Thyroid gland (tissue), 4 donors: ENCODE data around the gene ARHGAP22.

Source experiments
- CTCF ChIP-seq, 6 experiments: fragments of 200-600 bp in 3 of 6; fragments of 450-650 bp in 3 of 6; sonication (generic) in 3 of 6; IDR thresholded peaks; one replicate each; pipeline ENCODE4 v1.5.1; 2016 to 2019; ENCODE audit warnings: antibody characterized with exemption in 6 of 6, mild to moderate bottlenecking in 2 of 6, inconsistent platforms in 1 of 6, moderate library complexity in 1 of 6
- POLR2A ChIP-seq, 2 donors: fragments of 450-650 bp; IDR thresholded peaks; one replicate each; pipeline ENCODE4 v1.6.1; 2017; ENCODE audit warnings: antibody characterized with exemption in 2 of 2, mild to moderate bottlenecking in 2 of 2, moderate library complexity in 1 of 2

GRCh38 chr10:48543182-48543844, 61.6 kb downstream of the ARHGAP22 start:
- TF ChIP-seq CTCF (IDR thresholded peaks at IDR 0.05) (no peak), POLR2A (IDR thresholded peaks at IDR 0.05) (no peak)
